ENCODE data around the gene TRAPPC4.

TRAPPC4 gene

GRCh38 chr11:119061256-119061655, 42.7 kb downstream of the TRAPPC4 start:
- Histone ChIP-seq H3K14ac (ENCODE audit: low read length) (no peak overlapping the region), H3K9me3 (replicated peaks in 1 of 2; ENCODE audit: control insufficient read depth in 2 of 2, insufficient read depth in 1 of 2, low read depth in 1 of 2, low read length in 2 of 2) (no peaks in the 10 kb centered on the region), H3K9ac (ENCODE audit: low read depth, low read length, poor library complexity) (no peak overlapping the region), H2AFZ (ENCODE audit: low read length) (no peak overlapping the region), H3K27me3 (ENCODE audit: control insufficient read depth in 3 of 3, insufficient read depth in 3 of 3, low read depth in 1 of 3, low read length in 3 of 3) (no peaks in the 10 kb centered on the region), H2BK5ac (ENCODE audit: low read length) (no peak overlapping the region), H3K23ac (ENCODE audit: low read depth, low read length, poor library complexity) (no peak overlapping the region), H3K4me2 (ENCODE audit: insufficient read depth, low read length, poor library complexity, severe bottlenecking) (no peak overlapping the region), H3K79me1 (ENCODE audit: low read depth, low read length) (peaks cover 6% of the 10 kb centered on the region), H2BK12ac (ENCODE audit: low read length) (no peak overlapping the region), H3K36me3 (replicated peaks in 1 of 2; ENCODE audit: control insufficient read depth in 2 of 2, insufficient read depth in 2 of 2, low read length in 2 of 2) (no peaks in the 10 kb centered on the region), H3K4ac (ENCODE audit: low read length) (no peak overlapping the region), H3K4me1 (ENCODE audit: control insufficient read depth in 2 of 2, insufficient read depth in 1 of 2, low read depth in 1 of 2, low read length in 2 of 2) (peaks cover 0 to 3% of the 10 kb centered on the region in 2 donors), H2BK120ac (ENCODE audit: low read depth, low read length) (no peak overlapping the region), H2BK15ac (ENCODE audit: low read length) (no peak overlapping the region), H3K4me3 (ENCODE audit: low read length in 2 of 2) (no peak overlapping the region), H4K91ac (ENCODE audit: low read depth, low read length, poor library complexity) (no peak overlapping the region), H4K8ac (ENCODE audit: low read depth, low read length) (no peak overlapping the region), H3K18ac (ENCODE audit: low read length) (no peak overlapping the region), H3K27ac (replicated peaks; ENCODE audit: low read length) (no peak overlapping the region), H2AK5ac (ENCODE audit: low read depth, low read length) (no peak overlapping the region)
- no CpG with 5 or more reads among the region's 3 CpGs for WGBS, 2 donors (ENCODE audit: extremely low coverage in 2 of 2, insufficient read length in 2 of 2, insufficient replicate concordance in 1 of 2)
- no peak for DNase-seq (ENCODE audit: low spot score)

- Histone ChIP-seq H2BK120ac (ENCODE audit: low read depth, low read length) (no peak overlapping the region), H4K8ac (ENCODE audit: low read depth, low read length) (no peak overlapping the region), H3K9ac (ENCODE audit: low read depth, low read length, poor library complexity) (no peak overlapping the region), H2AFZ (ENCODE audit: low read length) (no peak overlapping the region), H2BK12ac (ENCODE audit: low read length) (no peak overlapping the region), H3K27me3 (ENCODE audit: control insufficient read depth in 3 of 3, insufficient read depth in 3 of 3, low read depth in 1 of 3, low read length in 3 of 3) (no peaks in the 10 kb centered on the region), H4K91ac (ENCODE audit: low read depth, low read length, poor library complexity) (no peak overlapping the region), H2BK15ac (ENCODE audit: low read length) (no peak overlapping the region), H3K23ac (ENCODE audit: low read depth, low read length, poor library complexity) (no peak overlapping the region), H3K79me1 (ENCODE audit: low read depth, low read length) (no peaks in the 10 kb centered on the region), H3K4me2 (ENCODE audit: insufficient read depth, low read length, poor library complexity, severe bottlenecking) (no peak overlapping the region), H2BK5ac (ENCODE audit: low read length) (no peak overlapping the region), H3K27ac (replicated peaks; ENCODE audit: low read length) (no peak overlapping the region), H3K18ac (ENCODE audit: low read length) (no peak overlapping the region), H3K4me1 (ENCODE audit: control insufficient read depth in 2 of 2, insufficient read depth in 1 of 2, low read depth in 1 of 2, low read length in 2 of 2) (peaks cover 0 to 5% of the 10 kb centered on the region in 2 donors), H2AK5ac (ENCODE audit: low read depth, low read length) (no peak overlapping the region), H3K14ac (ENCODE audit: low read length) (no peak overlapping the region), H3K9me3 (replicated peaks in 1 of 2; ENCODE audit: control insufficient read depth in 2 of 2, insufficient read depth in 1 of 2, low read depth in 1 of 2, low read length in 2 of 2) (no peaks in the 10 kb centered on the region), H3K36me3 (replicated peaks in 1 of 2; ENCODE audit: control insufficient read depth in 2 of 2, insufficient read depth in 2 of 2, low read length in 2 of 2) (no peaks in the 10 kb centered on the region), H3K4me3 (ENCODE audit: low read length in 2 of 2) (no peak overlapping the region), H3K4ac (ENCODE audit: low read length) (no peak overlapping the region)
- DNase-seq (ENCODE audit: low spot score) = no peak
- no CpG with 5 or more reads among the region's 5 CpGs for WGBS, 2 donors (ENCODE audit: extremely low coverage in 2 of 2, insufficient read length in 2 of 2, insufficient replicate concordance in 1 of 2)
Measured at GRCh38 chr11:119062779-119063178, 44.2 kb downstream of the TRAPPC4 start.

GRCh38 chr11:119065369-119065768, 46.8 kb downstream of the TRAPPC4 start:
- no CpG with 5 or more reads among the region's 4 CpGs for WGBS, 2 donors (ENCODE audit: extremely low coverage in 2 of 2, insufficient read length in 2 of 2, insufficient replicate concordance in 1 of 2)
- DNase-seq (ENCODE audit: low spot score) = no peak
- H2BK120ac ChIP-seq (ENCODE audit: low read depth, low read length) = no peak overlapping the region

GRCh38 chr11:119067371-119068222, 49.0 kb downstream of the TRAPPC4 start, which contains the start of gene VPS11:
Gene VPS11 (plus strand): TSS chr11:119067818. CDS start chr11:119067824, 6 bp downstream.
- peaks cover 9 to 27% of the 10 kb centered on the region in 2 donors for H3K36me3 ChIP-seq (replicated peaks in 1 of 2; ENCODE audit: control insufficient read depth in 2 of 2, insufficient read depth in 2 of 2, low read length in 2 of 2)
- H3K9ac ChIP-seq (ENCODE audit: low read depth, low read length, poor library complexity) = peak within 1 kb of the TSS; percentile 85
- H3K4ac ChIP-seq (ENCODE audit: low read length) = no peak within 1 kb of the TSS

More at GRCh38 chr11:119065369-119065768, 46.8 kb downstream of the TRAPPC4 start:
- Histone ChIP-seq H3K4me3 (ENCODE audit: low read length in 2 of 2) (no peak overlapping the region), H4K8ac (ENCODE audit: low read depth, low read length) (no peak overlapping the region), H2AFZ (ENCODE audit: low read length) (no peak overlapping the region), H3K9me3 (replicated peaks in 1 of 2; ENCODE audit: control insufficient read depth in 2 of 2, insufficient read depth in 1 of 2, low read depth in 1 of 2, low read length in 2 of 2) (no peaks in the 10 kb centered on the region), H4K91ac (ENCODE audit: low read depth, low read length, poor library complexity) (no peak overlapping the region), H3K27ac (replicated peaks; ENCODE audit: low read length) (no peak overlapping the region), H2BK5ac (ENCODE audit: low read length) (no peak overlapping the region), H3K9ac (ENCODE audit: low read depth, low read length, poor library complexity) (no peak overlapping the region), H2AK5ac (ENCODE audit: low read depth, low read length) (no peak overlapping the region), H3K36me3 (replicated peaks in 1 of 2; ENCODE audit: control insufficient read depth in 2 of 2, insufficient read depth in 2 of 2, low read length in 2 of 2) (peaks cover 4 to 8% of the 10 kb centered on the region in 2 donors), H3K79me1 (ENCODE audit: low read depth, low read length) (peaks cover 2% of the 10 kb centered on the region), H3K4ac (ENCODE audit: low read length) (no peak overlapping the region), H2BK12ac (ENCODE audit: low read length) (no peak overlapping the region), H3K23ac (ENCODE audit: low read depth, low read length, poor library complexity) (no peak overlapping the region), H2BK15ac (ENCODE audit: low read length) (no peak overlapping the region), H3K18ac (ENCODE audit: low read length) (no peak overlapping the region), H3K27me3 (ENCODE audit: control insufficient read depth in 3 of 3, insufficient read depth in 3 of 3, low read depth in 1 of 3, low read length in 3 of 3) (no peaks in the 10 kb centered on the region), H3K4me1 (ENCODE audit: control insufficient read depth in 2 of 2, insufficient read depth in 1 of 2, low read depth in 1 of 2, low read length in 2 of 2) (peaks cover 0 to 2% of the 10 kb centered on the region in 2 donors), H3K4me2 (ENCODE audit: insufficient read depth, low read length, poor library complexity, severe bottlenecking) (no peak overlapping the region), H3K14ac (ENCODE audit: low read length) (no peak overlapping the region)

More at GRCh38 chr11:119067371-119068222, 49.0 kb downstream of the TRAPPC4 start, which contains the start of gene VPS11:
- Histone ChIP-seq H3K14ac (ENCODE audit: low read length) (peak within 1 kb of the TSS; percentile 82), H3K27me3 (ENCODE audit: control insufficient read depth in 3 of 3, insufficient read depth in 3 of 3, low read depth in 1 of 3, low read length in 3 of 3) (no peaks in the 10 kb centered on the region), H3K79me1 (ENCODE audit: low read depth, low read length) (peaks cover 2% of the 10 kb centered on the region), H4K91ac (ENCODE audit: low read depth, low read length, poor library complexity) (no peak within 1 kb of the TSS), H2BK12ac (ENCODE audit: low read length) (no peak within 1 kb of the TSS), H2BK15ac (ENCODE audit: low read length) (no peak within 1 kb of the TSS), H2AFZ (ENCODE audit: low read length) (peak within 1 kb of the TSS; percentile 85), H2BK120ac (ENCODE audit: low read depth, low read length) (no peak within 1 kb of the TSS), H3K27ac (replicated peaks; ENCODE audit: low read length) (no peak within 1 kb of the TSS), H3K4me3 (ENCODE audit: low read length in 2 of 2) (peak within 1 kb of the TSS; percentile 83 to 87), H3K4me2 (ENCODE audit: insufficient read depth, low read length, poor library complexity, severe bottlenecking) (peak within 1 kb of the TSS; percentile 83), H3K9me3 (replicated peaks in 1 of 2; ENCODE audit: control insufficient read depth in 2 of 2, insufficient read depth in 1 of 2, low read depth in 1 of 2, low read length in 2 of 2) (no peaks in the 10 kb centered on the region), H3K4me1 (ENCODE audit: control insufficient read depth in 2 of 2, insufficient read depth in 1 of 2, low read depth in 1 of 2, low read length in 2 of 2) (peaks cover 0 to 2% of the 10 kb centered on the region in 2 donors), H3K23ac (ENCODE audit: low read depth, low read length, poor library complexity) (peak within 1 kb of the TSS; percentile 11), H4K8ac (ENCODE audit: low read depth, low read length) (no peak within 1 kb of the TSS), H3K18ac (ENCODE audit: low read length) (peak within 1 kb of the TSS; percentile 93), H2BK5ac (ENCODE audit: low read length) (no peak within 1 kb of the TSS), H2AK5ac (ENCODE audit: low read depth, low read length) (no peak within 1 kb of the TSS)
- DNase-seq (ENCODE audit: low spot score) = peak; percentile 88
- WGBS, 2 donors (ENCODE audit: extremely low coverage in 2 of 2, insufficient read length in 2 of 2, insufficient replicate concordance in 1 of 2) = no CpG with 5 or more reads among the region's 49 CpGs
